ENCODE results near the gene RPS6KL1. TPM values are rescaled to one million over a fixed set of nuclear protein-coding genes. Genes with fewer than 3 reads are reported as not detected.

The RPS6KL1 gene
- total and polyA plus RNA-seq, 2 experiments from 2014 or later = 5.6 to 6.5 TPM

DNA sequence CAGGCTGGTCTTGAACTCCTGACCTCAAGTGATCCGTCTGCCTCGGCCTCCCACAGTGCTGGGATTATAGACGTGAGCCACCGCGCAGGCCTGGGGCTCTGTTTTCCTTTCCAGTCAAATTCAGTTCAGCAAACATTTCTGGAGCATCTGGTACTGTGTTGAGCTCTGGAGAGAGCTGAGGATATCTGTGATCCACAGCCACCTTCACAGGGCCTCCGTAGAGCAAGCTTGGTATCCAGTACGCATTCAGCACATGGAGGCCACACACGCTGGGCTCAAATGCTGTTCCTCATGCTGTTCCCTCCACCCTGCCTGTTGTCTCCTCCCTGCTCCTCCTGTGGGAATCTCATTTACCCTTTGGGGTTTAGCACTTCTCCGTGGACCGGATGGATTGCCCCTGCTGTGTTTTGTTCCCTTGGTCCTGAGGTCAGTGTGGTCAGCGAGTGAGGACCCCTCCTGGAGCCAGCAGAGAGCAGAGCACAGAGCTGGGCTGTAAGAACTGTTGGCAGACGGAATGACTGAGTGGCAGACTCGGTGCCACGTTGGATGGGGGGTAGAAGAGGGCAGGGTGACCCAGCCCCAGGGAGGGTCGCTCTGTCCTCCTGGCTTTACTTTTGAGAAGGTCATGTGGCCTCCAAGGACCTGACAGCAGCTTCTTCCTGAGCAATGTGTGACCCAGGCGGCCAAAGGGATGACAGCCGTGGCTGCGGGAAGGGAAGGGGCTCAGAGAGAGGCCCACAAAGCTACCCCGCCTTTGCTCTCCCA, 891 bp downstream of the RPS6KL1 start:
- no peaks in the 10 kb centered on the region for H3K9me3 Mint-ChIP-seq
- peaks cover 5% of the 10 kb centered on the region; the same call in 1 of the 3 replicates for H3K36me3 Mint-ChIP-seq (ENCODE audit: low read depth)

DNA sequence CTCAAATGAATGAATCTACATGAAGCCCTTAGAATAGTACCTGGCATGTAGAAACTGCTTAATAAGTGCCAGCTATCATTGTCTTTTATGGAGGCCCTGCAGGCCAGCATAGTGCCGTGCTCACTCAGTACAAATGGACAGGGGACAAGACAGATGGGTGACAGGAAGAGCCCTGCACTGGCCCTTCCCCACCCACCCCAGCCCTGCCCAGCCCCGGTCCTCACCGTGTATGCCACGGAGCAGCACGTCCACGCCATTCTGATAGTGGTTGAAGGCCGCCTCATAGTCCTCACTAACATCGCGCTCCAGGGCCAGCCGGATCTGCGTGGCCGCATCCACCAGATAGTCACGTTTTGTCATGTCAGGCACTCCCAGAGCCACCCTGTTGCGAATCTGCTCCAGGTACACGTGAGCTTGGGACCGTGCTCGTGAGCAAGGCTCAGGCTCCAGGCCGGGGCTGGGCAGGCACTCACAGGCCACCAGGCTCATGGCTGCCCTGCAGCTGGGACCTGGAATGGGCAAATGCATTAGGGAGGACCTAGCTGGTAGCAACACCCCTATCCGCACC, 1.9 kb downstream of the RPS6KL1 start:
- no peak overlapping the region for H3K27ac Mint-ChIP-seq
- peaks cover 5% of the 10 kb centered on the region; the same call in 1 of the 3 replicates for H3K36me3 Mint-ChIP-seq (ENCODE audit: low read depth)
- no peak for DNase-seq (ENCODE audit: low spot score)
- peaks cover 3% of the 10 kb centered on the region for H3K27me3 Mint-ChIP-seq (ENCODE audit: insufficient read depth, low read depth, poor library complexity)
- Histone ChIP-seq H3K27me3 (ENCODE audit: insufficient read depth) (no peaks in the 10 kb centered on the region), H3K36me3 (ENCODE audit: insufficient read depth) (no peaks in the 10 kb centered on the region), H3K79me2 (replicated peaks; ENCODE audit: insufficient read depth) (no peaks in the 10 kb centered on the region), H3K9me2 (ENCODE audit: insufficient read depth) (no peaks in the 10 kb centered on the region), H2AFZ (no peak overlapping the region), H4K20me1 (replicated peaks; ENCODE audit: insufficient read depth) (no peaks in the 10 kb centered on the region), H3K27ac (ENCODE audit: low read depth) (no peak overlapping the region), H3K4me3 (no peak overlapping the region), H3F3A (replicated peaks; ENCODE audit: low read depth) (no peaks in the 10 kb centered on the region), H3K4me1 (ENCODE audit: insufficient read depth) (peaks cover 6% of the 10 kb centered on the region; the same call in 1 of the 2 replicates), H3K4me2 (no peak overlapping the region)
- ATAC-seq = no peak
- no peak overlapping the region for H3K4me3 Mint-ChIP-seq
- H3K9me3 Mint-ChIP-seq = no peaks in the 10 kb centered on the region
- H3K4me1 Mint-ChIP-seq = peaks cover 7% of the 10 kb centered on the region
- TF ChIP-seq, protein P1, sequence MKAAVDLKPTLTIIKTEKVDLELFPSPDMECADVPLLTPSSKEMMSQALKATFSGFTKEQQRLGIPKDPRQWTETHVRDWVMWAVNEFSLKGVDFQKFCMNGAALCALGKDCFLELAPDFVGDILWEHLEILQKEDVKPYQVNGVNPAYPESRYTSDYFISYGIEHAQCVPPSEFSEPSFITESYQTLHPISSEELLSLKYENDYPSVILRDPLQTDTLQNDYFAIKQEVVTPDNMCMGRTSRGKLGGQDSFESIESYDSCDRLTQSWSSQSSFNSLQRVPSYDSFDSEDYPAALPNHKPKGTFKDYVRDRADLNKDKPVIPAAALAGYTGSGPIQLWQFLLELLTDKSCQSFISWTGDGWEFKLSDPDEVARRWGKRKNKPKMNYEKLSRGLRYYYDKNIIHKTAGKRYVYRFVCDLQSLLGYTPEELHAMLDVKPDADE (IDR thresholded peaks at IDR 0.05) = no peak
- no peak for TF ChIP-seq STAT1 (IDR thresholded peaks at IDR 0.05; ENCODE audit: unreplicated experiment)
- no peak for TF ChIP-seq JUNB (IDR thresholded peaks at IDR 0.05; ENCODE audit: unreplicated experiment)
- TF ChIP-seq EZH2phosphoT487 (IDR thresholded peaks at IDR 0.05; ENCODE audit: unreplicated experiment) = no peak
- no peak for TF ChIP-seq CTCF (conservative IDR thresholded peaks at IDR 0.05; ENCODE audit: low read depth in 2 of 2)
- no peak for TF ChIP-seq POLR2AphosphoS5 (IDR thresholded peaks at IDR 0.05; ENCODE audit: low read depth)
- TF ChIP-seq EZH2 (IDR thresholded peaks at IDR 0.05; ENCODE audit: low read depth, unreplicated experiment) = no peak
- TF ChIP-seq ZNF462 (CRISPR knock-in tag; IDR thresholded peaks at IDR 0.05) = no peak

More for the DNA sequence above, 891 bp downstream of the RPS6KL1 start:
- H3K27me3 Mint-ChIP-seq (ENCODE audit: insufficient read depth, low read depth, poor library complexity) = peaks cover 3% of the 10 kb centered on the region
- no peaks in the 10 kb centered on the region for H3K9me2 ChIP-seq (ENCODE audit: insufficient read depth)
- no peaks in the 10 kb centered on the region for H3F3A ChIP-seq (replicated peaks; ENCODE audit: low read depth)
- H3K4me1 Mint-ChIP-seq = peaks cover 7% of the 10 kb centered on the region
- no peak overlapping the region for H3K27ac ChIP-seq (ENCODE audit: low read depth)
- no peak for ATAC-seq
- peak overlapping the region; percentile 87 for H3K4me3 Mint-ChIP-seq
- H3K4me2 ChIP-seq = peak overlapping the region; percentile 94
- H3K4me1 ChIP-seq (ENCODE audit: insufficient read depth) = peaks cover 6% of the 10 kb centered on the region; the same call in 1 of the 2 replicates
- peak overlapping the region; percentile 95; the same call in 1 of the 2 replicates for H2AFZ ChIP-seq
- TF ChIP-seq POLR2AphosphoS5 (IDR thresholded peaks at IDR 0.05; ENCODE audit: low read depth) = no peak
- no peaks in the 10 kb centered on the region for H3K27me3 ChIP-seq (ENCODE audit: insufficient read depth)
- no peaks in the 10 kb centered on the region for H4K20me1 ChIP-seq (replicated peaks; ENCODE audit: insufficient read depth)
- no peaks in the 10 kb centered on the region for H3K36me3 ChIP-seq (ENCODE audit: insufficient read depth)
- H3K4me3 ChIP-seq = peak overlapping the region; percentile 89
- DNase-seq (ENCODE audit: low spot score) = no peak
- H3K79me2 ChIP-seq (replicated peaks; ENCODE audit: insufficient read depth) = no peaks in the 10 kb centered on the region
- H3K27ac Mint-ChIP-seq = no peak overlapping the region
